K562 (cell line): ENCODE measurements around the gene TM4SF5. TPM values are rescaled to one million over a fixed set of nuclear protein-coding genes. Genes with fewer than 3 reads are reported as not detected.

Experiments
- ATAC-seq: fragments of 200-7000 bp; cut with Tn5 transposase; 3 replicates; pipeline ENCODE4 v1.9.1; 2020; ENCODE audit warnings: moderate library complexity
- BruUV-seq: library from RNA; stranded (reverse); fragments of 400-500 nt; replicated peaks from 2 replicates; lab custom pipeline; 2021; lab: Mats Ljungman, UMichigan
- CTCF ChIA-PET: fragments of 300-600 bp; formaldehyde crosslinking; extraction: SDS; loops from one replicate; lab custom pipeline; 2021; ENCODE audit warnings: low intra/inter-chr PET ratio; lab: Yijun Ruan, JAX
- POLR2A ChIA-PET: fragments of 300-600, 350-650 bp; sonication (Branson Sonifier 250); formaldehyde crosslinking; extraction: SDS; loops from one replicate; lab custom pipeline; 2021; ENCODE audit warnings: antibody characterized with exemption, inconsistent platforms; lab: Yijun Ruan, JAX
- DNase-seq, 4 experiments: peaks; one replicate each; pipeline versions ENCODE4 v3.0.0 to v3.0.0-alpha.2; 2011 to 2018; ENCODE audit warnings: low spot score in 3 of 4, mixed read lengths in 3 of 4; ENCODE audit errors: extremely low read depth in 1 of 4
- FAIRE-seq: peaks from 2 replicates; lab custom pipeline; 2011; peaks lifted over from hg19 to GRCh38; lab: Jason Lieb, UNC
- H2AFZ ChIP-seq: 2 replicates; pipeline ENCODE4 v1.6.0; 2011; ENCODE audit warnings: low read depth, low read length, control low read depth, inconsistent platforms
- H3K27ac ChIP-seq: fragments of 200-600 bp; 3 replicates; pipeline ENCODE4 v1.8.0; 2011; ENCODE audit warnings: low read depth, mild to moderate bottlenecking, control low read depth, inconsistent platforms, low read length, moderate library complexity, mixed read lengths; ENCODE audit errors: extremely low read depth
- H3K27me3 ChIP-seq, 2 experiments: fragments of 300-600 bp in 1 of 2; 2 replicates in 1 of 2; 3 replicates in 1 of 2; pipeline versions ENCODE4 v1.6.0 to v1.8.0; 2011; ENCODE audit warnings: inconsistent platforms in 2 of 2, low read length in 2 of 2, mild to moderate bottlenecking in 1 of 2, mixed read lengths in 1 of 2, moderate library complexity in 1 of 2; ENCODE audit not compliant: control insufficient read depth in 2 of 2, insufficient read depth in 2 of 2
- H3K36me3 ChIP-seq: fragments of 300-600 bp; 3 replicates; pipeline ENCODE4 v1.8.0; 2011; ENCODE audit warnings: mild to moderate bottlenecking, low read length, inconsistent platforms; ENCODE audit not compliant: control insufficient read depth, insufficient read depth
- H3K4me1 ChIP-seq, 2 experiments: fragments of 200-600 bp in 1 of 2; replicated peaks in 1 of 2; 2 replicates in 1 of 2; 3 replicates in 1 of 2; pipeline versions ENCODE4 v1.5.1 to v1.8.0; 2011; ENCODE audit warnings: inconsistent platforms in 2 of 2, low read length in 2 of 2, mild to moderate bottlenecking in 1 of 2, mixed read lengths in 1 of 2, moderate library complexity in 1 of 2; ENCODE audit not compliant: control insufficient read depth in 2 of 2, insufficient read depth in 2 of 2
- H3K4me2 ChIP-seq: 2 replicates; pipeline ENCODE4 v1.6.1; 2011; ENCODE audit warnings: low read length, control low read depth, inconsistent platforms, mixed read lengths; ENCODE audit not compliant: insufficient read depth
- H3K4me3 ChIP-seq: fragments of 200-600 bp; sonication (generic), shearing (Covaris generic); 2 replicates; pipeline ENCODE4 v1.5.1; 2016; ENCODE audit warnings: control low read depth, inconsistent platforms
- H3K79me2 ChIP-seq: fragments of 200-600 bp; 3 replicates; pipeline ENCODE4 v1.8.0; 2011; ENCODE audit warnings: low read length, inconsistent platforms; ENCODE audit not compliant: control insufficient read depth, insufficient read depth
- H3K9ac ChIP-seq, 2 experiments: 2 replicates each; pipeline versions ENCODE4 v1.6.0 to v1.6.1; 2011; ENCODE audit warnings: low read depth in 2 of 2, low read length in 2 of 2, control low read depth in 1 of 2, inconsistent platforms in 1 of 2, mild to moderate bottlenecking in 1 of 2, mixed read lengths in 1 of 2; ENCODE audit not compliant: insufficient read depth in 1 of 2
- H3K9me1 ChIP-seq: one replicate; pipeline ENCODE4 v1.6.0; 2011; ENCODE audit warnings: inconsistent platforms, mild to moderate bottlenecking, low read length, moderate library complexity; ENCODE audit not compliant: control insufficient read depth, insufficient read depth
- H3K9me3 ChIP-seq: replicated peaks from 2 replicates; pipeline ENCODE4 v1.5.1; 2011; ENCODE audit warnings: low read depth, low read length, inconsistent platforms; ENCODE audit not compliant: control insufficient read depth, insufficient read depth
- H4K20me1 ChIP-seq: replicated peaks from 2 replicates; pipeline ENCODE4 v1.6.1; 2011; ENCODE audit warnings: low read length, inconsistent platforms, mixed read lengths; ENCODE audit not compliant: control insufficient read depth, insufficient read depth
- E2F1 ChIP-seq: sonication (generic); formaldehyde crosslinking; IDR thresholded peaks from 2 replicates; pipeline ENCODE4 v1.8.1; 2023; ENCODE audit warnings: mild to moderate bottlenecking, missing genetic modification reagents, moderate library complexity
- MLLT1 ChIP-seq, 2 experiments: fragments of 450-650 bp; IDR thresholded peaks; 2 replicates each; pipeline ENCODE4 v1.6.1; 2016
- THRAP3 ChIP-seq: fragments of 450-650 bp; IDR thresholded peaks from 2 replicates; pipeline ENCODE4 v1.6.1; 2016; ENCODE audit warnings: mild to moderate bottlenecking, inconsistent platforms, borderline replicate concordance
- ZKSCAN8 ChIP-seq: fragments of 200-800 bp; sonication (Bioruptor generic); IDR thresholded peaks from 2 replicates; pipeline ENCODE4 v1.6.1; 2016; ENCODE audit warnings: missing genetic modification characterization, missing compliant biosample characterization
- ZNF431 ChIP-seq: sonication (generic); formaldehyde crosslinking; IDR thresholded peaks from 2 replicates; pipeline ENCODE4 v1.8.0; 2022; ENCODE audit warnings: mild to moderate bottlenecking, missing genetic modification reagents
- WGBS: fragments of 100-300 bp; shearing (Covaris generic); methylation state at CpG from one replicate; pipeline ENCODE4 v1.1.6; 2016; ENCODE audit warnings: low coverage, mixed read lengths; ENCODE audit not compliant: insufficient coverage; ENCODE audit errors: missing lambda C conversion rate; 5-methylcytosine and 5-hydroxymethylcytosine counted together
- in situ Hi-C: fragments of 300-500 bp; cut with MboI; formaldehyde crosslinking; loops from 4 replicates; pipeline ENCODE4 v1.15.0; 2018; ENCODE audit warnings: inconsistent platforms, mixed read lengths
- intact Hi-C: fragments of 100-400 bp; cut with micrococcal nuclease; formaldehyde crosslinking; loops from 2 replicates; pipeline ENCODE4 v1.14.2; 2022
- polyA plus RNA-seq, 8 experiments: library from polyadenylated mRNA; depleted of rRNA in 4 of 8; stranded (reverse) in 5 of 8; unstranded in 3 of 8; fragments of >200 nt; fragmentation: Nextera tagmentation in 2 of 8; fragmentation: Illumina TruSeq in 1 of 8; extraction: Ambion mirVana in 2 of 8; extraction: Trizol in 1 of 8; gene quantifications; 2 replicates each; pipeline versions ENCODE4 v1.2.1 to v1.2.3, GENCODE V29; 2011 to 2014; ENCODE audit warnings: inconsistent platforms in 1 of 8, missing spikeins in 1 of 8
- total RNA-seq, 7 experiments: library from RNA; depleted of rRNA in 6 of 7; stranded (reverse); fragments of >200 nt in 6 of 7; fragmentation: Illumina TruSeq in 2 of 7; extraction: Trizol in 2 of 7; gene quantifications; 2 replicates each; pipeline versions ENCODE4 v1.2.1 to v1.2.3, GENCODE V29; 2011 to 2021; ENCODE audit warnings: low replicate concordance in 1 of 7

Gene TM4SF5
- total and polyA plus RNA-seq, 9 of the 15 experiments (the other 6 are each of a cell fraction or from before 2014, with no cell fraction given) = not detected

- TF ChIP-seq E2F1 (CRISPR knock-in tag) = peak; percentile 91
- TF ChIP-seq MLLT1 (IDR thresholded peaks at IDR 0.05) = no peak
- peak; percentile 78 for TF ChIP-seq ZNF431 (CRISPR knock-in tag)
- TF ChIP-seq, all 486 proteins: peak for 115
Observed at GRCh38 chr17:4789951-4790704, 18.4 kb downstream of the TM4SF5 start (continued).

- ChIA-PET POLR2A (interaction anchor here (0.9 to 1.5 kb wide), 4 partner anchors 8 to 81 kb away, joined by 3 to 7 read pairs (median 4); partner anchors contain the start of gene ARRB2), CTCF (interaction anchor here (0.7 to 2.9 kb wide), 2 partner anchors 59 to 81 kb away, joined by 4 to 13 read pairs; partner anchors contain the start of genes ARRB2 and MED11)
- no peaks in the 10 kb centered on the region for H3K36me3 ChIP-seq
- peak overlapping the region; percentile 60 for H3K4me3 ChIP-seq
- no peaks in the 10 kb centered on the region for H3K9me3 ChIP-seq
- peaks cover 0 to 25% of the 10 kb centered on the region in 2 experiments; a peak in 2 of 5 replicates for H3K4me1 ChIP-seq
- no peaks in the 10 kb centered on the region for H4K20me1 ChIP-seq
- peak overlapping the region; percentile 94 for H2AFZ ChIP-seq
- DNase-seq = no peak
- 42% methylated on average over 4 of the region's 7 CpGs for WGBS
- BruUV-seq = no TSS peak
- TF ChIP-seq THRAP3 (no peak), ZKSCAN8 (CRISPR knock-in tag) (0 out of 2 replicates have a peak, but pooled peaks have one; percentile 25)
- intact Hi-C loops = loop anchor here (2.0 kb wide), 1 partner anchor 80 kb away; the partner anchor contains the start of gene ARRB2
- peak overlapping the region; percentile 82; the same call in 2 of the 3 replicates for H3K27ac ChIP-seq
- peak overlapping the region; percentile 86 for H3K4me2 ChIP-seq
- no peaks in the 10 kb centered on the region for H3K9me1 ChIP-seq
- peaks cover under 1 to 5% of the 10 kb centered on the region in 2 experiments; a peak in 3 of 5 replicates for H3K27me3 ChIP-seq
- H3K9ac ChIP-seq = peak overlapping the region; percentile 69 to 93
- no peak for ATAC-seq
- FAIRE-seq = no peak
- in situ Hi-C loops = no loop called here
- H3K79me2 ChIP-seq = peaks cover 6% of the 10 kb centered on the region; the same call in 2 of the 3 replicates
Observed at GRCh38 chr17:4790705-4791088, 19.0 kb downstream of the TM4SF5 start.
